HG02943 (cell line): ENCODE data around the gene SH3RF3.

Experiments used
- ATAC-seq: cut with Tn5 transposase; IDR thresholded peaks from one replicate; pipeline ENCODE4 v1.9.1; 2021; ENCODE audit warnings: mild to moderate bottlenecking, low read depth, moderate library complexity; ENCODE audit not compliant: unreplicated experiment

Gene SH3RF3

DNA sequence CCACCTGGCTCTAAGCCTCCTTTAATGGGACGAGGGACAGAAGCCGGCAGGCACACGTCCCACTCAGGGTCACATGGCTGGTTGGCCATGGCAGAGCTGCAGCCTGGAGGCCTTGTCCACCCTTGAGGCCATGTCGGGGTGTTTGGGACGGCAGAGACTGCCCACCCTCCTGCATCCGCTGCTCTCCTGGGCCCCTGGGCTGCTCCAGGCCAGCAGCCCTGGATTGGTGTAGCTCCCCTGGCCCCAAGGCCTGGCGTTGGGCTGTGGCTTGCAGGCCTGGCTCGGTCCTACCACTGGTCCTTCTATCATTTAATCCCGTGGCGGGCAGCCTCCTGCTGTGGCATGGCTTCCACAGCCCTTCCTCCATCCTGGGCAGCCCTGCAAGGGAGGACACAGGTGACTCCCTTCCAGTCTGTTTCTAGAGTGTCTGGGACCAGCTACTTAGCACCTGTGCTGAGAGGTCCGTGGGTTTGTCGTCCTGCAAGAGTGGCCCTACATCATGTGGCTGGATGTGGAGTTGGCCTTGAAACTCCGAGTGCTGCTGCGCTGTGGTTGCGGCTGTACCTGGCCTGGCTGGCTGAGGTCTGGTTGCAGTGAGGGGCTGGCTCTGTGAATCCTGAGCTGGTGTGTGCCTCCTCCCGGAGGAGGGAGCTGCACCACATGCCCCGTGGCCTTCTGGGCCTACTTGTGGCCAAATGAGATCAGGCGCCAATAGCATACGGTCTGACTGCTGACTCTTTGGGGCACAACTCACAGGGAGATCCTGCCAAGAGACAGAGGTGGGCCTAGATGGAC is 67.3 kb downstream of the SH3RF3 start:
- ATAC-seq, result no peak

DNA sequence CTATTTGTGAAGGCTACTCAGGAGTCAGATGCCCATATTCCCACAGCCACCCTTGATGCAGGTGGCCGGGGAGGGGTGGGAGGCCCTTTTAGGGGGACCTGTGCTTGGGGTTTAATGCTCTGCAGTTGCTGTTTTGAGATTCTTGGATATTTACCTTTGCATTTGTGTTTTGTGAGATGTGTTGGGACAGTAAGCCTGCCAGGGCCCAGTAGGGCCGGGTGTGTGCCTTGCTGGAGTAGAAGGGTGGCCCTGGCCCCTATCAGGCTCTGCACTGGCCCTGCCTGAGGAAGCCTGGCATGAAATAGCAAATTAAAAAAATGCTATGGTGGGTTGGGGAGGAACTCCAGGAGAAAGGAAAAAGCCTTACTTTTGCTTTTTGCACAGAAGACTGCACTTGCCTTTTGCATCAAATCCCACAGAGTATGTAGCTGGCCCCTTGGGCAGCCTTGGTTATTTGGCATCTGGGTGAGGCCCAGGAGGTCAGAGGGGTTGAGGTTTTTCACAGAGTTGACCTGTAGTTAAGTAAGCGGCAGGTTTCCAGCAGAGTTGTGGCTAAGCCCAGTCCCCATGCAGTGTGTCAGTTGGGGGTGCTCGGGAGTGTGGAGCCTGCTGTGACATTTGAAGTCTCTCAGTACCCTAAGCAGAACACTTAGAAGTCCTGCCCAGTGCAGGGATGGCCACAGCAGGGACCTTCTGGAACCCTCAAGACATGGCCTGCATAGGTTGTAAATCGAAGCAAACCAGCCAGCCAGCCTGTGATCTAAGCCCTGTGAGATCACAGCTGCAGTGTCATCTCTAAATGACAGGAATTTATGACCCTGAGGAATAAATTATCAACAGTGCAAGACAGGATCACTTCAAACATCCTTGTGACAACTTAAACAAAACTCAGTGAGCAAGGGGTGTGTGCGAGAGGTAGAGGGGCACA is 68.8 kb downstream of the SH3RF3 start:
- no peak for ATAC-seq

DNA sequence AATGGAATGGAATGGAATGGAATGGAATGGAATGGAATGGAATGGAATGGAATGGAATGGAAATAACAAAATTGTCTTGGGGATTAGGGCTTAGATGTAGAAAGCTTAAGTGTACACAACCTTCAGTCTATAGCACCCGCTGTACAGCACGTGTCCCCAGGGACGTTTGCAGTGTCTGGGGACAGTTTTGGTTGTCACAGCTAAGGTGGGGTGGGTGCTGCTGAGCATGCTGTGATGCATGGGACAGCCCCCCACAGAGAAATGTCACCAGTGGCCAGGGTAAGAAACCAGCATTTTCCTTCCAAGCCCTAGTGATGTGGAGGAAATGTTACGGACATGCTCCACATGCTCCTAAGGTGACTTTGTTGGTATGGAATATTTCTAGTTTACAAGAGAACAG is 70.8 kb downstream of the SH3RF3 start:
- ATAC-seq, result no peak

DNA sequence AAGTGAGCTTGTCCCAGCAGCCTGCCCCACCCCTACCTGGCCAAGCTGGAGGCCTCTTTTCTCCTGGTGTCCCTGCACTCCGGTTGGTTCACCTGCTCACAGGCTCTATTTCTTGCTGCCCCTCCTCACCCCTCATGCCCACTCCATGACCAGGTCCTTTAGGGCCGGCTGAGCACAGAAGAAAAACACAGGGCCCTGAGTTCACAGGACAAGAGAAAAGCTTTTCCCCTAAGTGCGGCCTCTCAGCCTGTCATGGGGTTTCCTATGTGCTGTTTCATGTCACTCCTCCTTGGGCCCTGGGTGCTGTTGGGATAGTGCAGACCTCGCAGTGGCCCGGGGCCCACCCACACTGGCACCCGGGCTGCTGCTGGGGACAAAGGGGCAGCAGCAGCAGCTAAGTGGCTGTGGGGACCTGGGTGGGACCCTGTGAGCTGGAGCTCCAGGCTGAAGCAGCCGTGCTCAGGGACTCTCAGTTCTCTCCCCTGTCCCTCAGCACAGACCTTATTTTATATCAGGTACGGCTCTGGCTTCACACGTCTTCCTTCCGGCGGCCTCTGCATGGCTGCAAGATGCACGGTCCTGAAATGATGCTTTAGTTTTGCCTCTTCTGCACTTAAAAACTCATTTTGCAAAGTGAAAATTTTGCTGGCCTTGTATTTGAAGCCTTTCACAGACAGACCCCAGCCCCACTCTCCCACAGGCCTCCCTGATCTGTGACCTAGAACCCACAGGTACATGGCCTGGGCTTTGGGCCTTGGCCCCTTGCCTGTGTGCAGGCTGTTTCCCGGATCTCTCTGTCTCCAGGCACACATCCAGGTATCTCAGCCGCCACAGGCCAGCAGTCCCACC is 71.8 kb downstream of the SH3RF3 start:
- no peak for ATAC-seq

DNA sequence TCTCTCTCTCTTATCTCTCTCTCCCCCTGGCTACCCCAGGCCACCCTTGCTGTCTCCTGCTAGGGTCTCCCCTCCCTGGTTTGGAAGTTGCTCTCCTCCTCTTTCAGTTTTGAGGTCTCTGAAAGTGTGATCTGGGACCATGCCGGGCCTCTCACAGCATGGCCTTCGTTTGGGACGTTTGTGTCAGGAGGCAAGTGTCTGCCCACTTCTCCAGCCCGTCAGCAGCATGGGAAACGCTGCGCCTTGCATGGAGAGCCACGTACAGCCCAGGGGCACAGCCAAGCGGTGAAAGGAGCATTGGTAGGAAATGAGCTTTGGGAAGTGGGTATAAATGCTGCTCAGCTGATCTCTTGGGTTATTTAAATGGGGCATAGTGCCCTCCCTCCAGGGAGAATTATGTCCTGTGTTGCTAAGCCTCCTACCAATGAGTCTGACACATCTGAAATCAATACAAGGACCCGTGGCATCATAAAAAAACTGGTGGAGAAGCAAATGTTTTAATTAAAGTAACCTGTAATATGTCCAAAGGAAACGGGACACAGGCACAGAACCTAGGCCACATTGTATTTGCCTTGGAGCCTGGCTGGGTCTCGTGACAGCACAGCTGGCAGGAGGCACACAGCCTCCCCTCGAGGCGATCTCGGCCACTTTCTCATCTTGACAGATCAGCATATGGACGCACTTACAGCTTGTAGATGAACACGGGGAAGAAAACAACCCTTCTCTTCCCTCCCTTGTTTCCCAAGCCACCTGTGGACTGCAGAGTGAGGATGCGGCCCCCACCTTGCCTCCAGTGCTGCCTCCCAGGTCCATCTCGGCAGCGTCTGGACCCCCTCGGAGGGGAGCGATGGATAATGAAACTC is 72.7 kb downstream of the SH3RF3 start:
- no peak for ATAC-seq

DNA sequence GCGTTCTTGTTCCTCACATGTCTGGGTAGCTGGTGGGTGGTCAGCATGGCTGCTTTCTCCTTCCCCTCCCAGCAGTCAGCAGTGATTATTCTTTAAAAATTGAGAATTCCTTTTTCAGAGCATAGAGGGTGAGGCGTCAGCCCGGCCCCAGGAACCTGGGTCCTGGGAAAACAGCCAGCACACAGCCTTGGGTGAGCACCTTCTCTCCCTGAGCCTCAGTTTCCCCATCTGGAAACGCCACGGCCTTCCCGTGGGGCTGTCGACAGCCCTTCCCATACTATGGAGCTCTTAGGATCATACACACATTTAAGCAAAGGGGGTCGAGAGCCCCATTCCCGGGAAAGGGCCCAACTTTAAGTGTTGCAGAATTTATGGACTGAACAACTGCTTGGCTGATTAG is 73.5 kb downstream of the SH3RF3 start:
- no peak for ATAC-seq

DNA sequence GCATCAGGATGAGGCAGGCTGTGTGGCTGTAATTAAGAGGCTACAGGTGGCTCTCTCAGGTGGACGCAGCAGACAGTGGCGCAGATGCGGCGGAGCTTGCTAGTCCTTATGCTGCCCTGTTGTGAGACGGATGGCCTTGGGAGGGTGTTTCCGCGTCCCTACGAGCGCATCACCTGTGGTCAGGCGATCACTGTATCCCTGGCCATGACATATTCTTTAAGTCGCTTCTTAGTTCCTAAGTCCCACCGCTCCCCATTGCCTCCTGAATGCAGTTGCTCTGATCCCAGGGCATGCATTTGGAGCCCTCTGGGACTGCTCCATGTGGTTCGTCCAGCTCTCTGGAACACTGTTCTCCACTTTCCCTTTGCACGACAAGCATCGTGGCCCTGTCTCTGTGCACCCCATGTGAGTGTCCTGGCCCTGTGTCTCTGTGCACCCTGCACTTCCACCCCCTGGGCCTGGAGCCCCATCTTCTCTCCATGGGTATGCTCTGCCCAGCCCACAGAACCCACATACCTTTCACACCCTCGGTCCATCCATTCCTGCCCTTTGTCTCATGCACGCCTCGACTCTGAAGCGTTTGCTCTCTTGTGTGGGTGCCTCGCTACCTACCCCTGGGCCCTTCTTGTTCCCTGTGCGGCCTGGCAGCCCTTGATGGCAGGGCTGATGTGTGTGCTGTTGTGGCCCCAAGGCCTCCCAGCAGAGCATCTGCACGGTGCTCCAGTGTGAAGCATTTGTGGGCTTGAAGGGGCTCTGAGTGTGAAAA is 74.4 kb downstream of the SH3RF3 start:
- no peak for ATAC-seq

DNA sequence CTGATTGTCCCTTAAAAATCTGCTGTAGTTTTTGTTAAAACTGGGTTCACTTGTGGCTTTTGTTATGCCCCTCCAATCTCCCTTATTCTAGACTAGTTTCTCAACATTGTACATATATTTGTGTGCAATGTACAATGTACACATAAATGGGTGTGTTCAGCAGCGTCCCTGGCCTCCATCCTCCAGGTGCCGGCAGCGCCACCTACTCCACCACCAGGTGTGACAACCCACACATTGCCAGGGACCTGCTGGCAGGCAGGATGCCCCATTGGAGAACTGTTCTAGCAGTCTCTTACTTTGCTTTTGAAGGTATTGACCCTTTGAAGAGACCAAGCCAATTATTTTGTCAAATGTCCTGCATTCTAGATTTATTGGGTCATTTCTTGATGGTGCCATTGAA is 75.4 kb downstream of the SH3RF3 start:
- no peak for ATAC-seq

DNA sequence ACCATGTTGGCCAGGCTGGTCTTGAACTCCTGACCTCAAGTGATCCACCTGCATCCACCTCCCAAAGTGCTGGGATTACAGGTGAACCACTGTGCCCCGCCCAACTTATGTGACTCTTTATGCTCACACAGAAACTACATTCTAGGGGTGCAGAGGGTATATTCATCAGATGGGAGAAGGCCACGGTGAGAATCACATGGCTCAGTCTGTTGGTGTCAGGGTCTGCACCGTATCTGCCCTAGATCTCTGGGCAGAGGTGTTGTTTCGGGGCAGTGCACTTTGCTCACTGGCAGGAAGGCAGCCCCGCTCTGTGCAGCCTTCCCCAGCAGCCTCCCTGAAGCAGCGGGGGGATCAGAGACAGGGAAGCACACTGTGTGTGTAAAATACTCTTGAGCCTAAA is 76.4 kb downstream of the SH3RF3 start:
- ATAC-seq, result no peak

DNA sequence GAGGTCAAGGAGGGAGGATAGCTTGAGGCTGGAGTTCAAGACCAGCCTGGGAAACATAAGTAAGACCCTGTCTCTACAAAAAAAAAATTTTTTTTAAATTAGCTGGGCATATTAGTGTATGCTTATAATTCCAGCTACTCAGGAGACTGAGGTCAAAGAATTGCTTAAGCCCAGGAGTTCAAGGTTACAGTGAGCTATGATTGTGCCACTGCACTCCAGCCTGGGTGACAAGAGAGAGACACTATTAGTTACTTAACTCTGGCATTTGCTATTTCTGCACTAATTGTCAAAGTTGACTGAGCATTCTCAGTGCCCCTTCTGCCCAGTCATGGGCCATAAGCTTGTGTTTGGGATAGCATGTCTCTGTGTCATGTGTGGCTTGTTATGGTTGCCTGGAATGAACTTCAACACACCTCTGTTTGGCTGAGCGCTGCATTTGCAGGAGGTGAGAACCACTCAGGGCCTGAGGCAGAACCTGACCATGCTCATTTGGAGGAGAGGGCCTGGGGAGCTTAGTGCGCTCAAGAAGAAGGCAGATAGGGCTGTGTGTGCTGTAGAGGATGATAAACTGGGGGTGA is 77.7 kb downstream of the SH3RF3 start:
- no peak for ATAC-seq

DNA sequence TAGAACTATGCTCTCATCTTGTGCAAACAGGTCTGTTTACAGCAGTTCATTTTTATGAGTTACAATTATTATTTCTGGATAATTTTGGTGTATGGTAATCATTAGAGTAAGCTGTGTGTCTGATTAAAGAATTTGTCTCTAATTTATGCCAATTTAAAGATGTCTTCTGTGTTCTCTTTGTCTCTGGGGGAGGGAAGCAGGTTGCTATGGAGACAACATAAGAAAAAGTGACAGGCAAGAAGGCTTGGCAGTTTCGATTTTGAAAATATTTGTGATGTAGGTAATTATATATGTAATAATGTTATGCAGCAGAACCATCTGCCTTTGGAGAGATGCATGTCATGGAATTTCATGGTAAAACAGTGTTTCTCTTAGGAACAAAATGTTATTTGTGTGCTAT is 78.2 kb downstream of the SH3RF3 start:
- no peak for ATAC-seq

DNA sequence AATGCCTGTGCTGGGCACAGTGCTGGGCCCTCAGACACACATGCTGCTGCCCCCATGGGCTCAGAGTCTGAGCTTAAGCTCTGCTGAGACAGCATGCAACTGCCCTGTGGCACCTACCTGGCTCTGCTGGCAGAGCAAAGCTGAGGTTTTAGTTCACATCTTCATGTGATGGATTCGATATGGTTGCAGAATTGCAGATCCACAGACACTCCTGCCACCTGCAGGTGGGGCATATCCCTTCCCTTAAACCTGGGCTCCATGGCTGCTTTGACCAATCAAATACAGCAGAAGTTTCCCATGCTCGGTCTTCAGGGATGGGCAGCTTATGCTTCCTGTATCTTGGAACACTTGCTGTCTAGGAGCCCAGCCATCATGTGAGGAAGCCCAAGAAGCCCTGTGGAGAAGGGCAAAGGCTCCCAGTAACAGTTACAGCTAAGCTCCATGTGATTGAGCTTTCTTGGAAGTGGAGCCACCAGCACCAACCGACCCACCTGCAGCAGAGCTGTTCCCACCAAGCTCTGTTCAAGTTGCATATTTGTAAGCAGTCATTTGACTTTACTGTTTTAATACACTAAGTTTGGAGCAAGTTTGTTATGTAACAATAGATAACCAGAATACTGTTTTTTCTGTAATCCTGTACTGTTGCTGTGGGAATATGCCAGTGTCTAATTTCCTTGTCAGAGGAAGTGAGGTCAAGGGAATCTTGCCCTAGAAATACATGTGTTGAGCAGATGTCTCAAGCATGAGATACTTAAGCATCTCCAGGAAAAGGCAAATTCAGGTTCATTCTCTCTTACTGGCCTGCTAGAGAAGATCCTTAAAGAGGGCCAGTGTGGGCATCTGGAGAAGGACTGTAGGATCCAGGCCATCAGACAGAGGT is 79.3 kb downstream of the SH3RF3 start:
- ATAC-seq, result no peak

DNA sequence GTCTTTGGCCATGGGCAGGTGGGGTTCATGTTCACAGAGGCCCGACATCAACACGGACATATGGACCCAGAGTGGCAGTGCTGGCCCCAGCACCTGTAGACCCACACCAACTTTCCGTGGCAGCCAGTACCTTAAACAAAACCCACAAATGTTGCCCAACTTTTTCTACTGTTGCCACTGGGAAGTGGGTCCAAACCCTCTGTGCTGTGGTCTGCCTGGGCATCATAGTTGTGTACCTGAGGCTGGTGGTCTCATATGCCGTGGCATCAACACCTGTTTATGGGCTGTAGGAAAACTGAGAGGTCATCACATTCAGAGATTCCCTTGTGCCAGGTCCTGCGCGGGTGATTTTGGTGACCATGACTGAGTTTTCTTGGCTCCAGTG is 79.9 kb downstream of the SH3RF3 start:
- ATAC-seq, result no peak

DNA sequence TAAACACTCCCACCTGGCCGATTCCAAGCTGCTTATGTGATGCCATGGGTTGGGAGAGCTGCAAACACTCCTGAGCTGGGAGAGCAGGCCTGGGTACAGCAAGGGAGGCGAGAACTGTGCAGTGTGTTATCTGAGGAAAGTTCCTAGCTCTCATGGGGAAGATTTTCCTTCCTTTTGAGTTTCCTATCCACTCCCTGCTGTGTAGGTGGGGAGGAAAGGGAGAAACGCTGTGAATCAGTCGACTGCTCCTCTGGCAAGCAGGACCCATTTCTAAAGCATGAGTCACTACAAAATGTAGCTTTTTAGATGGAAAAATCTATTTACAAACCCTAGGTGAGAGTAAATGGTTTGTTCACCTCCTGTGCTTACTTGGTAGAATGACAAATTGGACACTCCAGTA is 80.4 kb downstream of the SH3RF3 start:
- no peak for ATAC-seq

DNA sequence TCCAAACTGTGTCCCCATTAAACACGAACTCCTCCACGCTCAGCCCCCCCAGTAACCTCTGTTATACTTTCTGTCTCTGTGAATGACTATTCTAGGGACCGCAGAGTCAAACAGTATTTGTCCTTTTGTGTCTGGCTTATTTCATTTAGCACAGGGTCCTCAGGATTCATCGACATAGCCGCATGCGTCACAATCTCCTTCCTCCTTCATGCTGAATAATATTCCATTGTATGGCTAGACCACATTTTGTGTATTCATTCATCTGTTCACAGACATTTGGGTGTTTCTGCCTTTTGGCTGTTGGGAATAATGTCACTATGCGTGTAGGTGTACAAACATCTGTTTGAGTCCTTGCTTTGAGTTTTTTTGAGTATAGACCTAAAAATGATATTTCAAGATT is 80.9 kb downstream of the SH3RF3 start:
- no peak for ATAC-seq

DNA sequence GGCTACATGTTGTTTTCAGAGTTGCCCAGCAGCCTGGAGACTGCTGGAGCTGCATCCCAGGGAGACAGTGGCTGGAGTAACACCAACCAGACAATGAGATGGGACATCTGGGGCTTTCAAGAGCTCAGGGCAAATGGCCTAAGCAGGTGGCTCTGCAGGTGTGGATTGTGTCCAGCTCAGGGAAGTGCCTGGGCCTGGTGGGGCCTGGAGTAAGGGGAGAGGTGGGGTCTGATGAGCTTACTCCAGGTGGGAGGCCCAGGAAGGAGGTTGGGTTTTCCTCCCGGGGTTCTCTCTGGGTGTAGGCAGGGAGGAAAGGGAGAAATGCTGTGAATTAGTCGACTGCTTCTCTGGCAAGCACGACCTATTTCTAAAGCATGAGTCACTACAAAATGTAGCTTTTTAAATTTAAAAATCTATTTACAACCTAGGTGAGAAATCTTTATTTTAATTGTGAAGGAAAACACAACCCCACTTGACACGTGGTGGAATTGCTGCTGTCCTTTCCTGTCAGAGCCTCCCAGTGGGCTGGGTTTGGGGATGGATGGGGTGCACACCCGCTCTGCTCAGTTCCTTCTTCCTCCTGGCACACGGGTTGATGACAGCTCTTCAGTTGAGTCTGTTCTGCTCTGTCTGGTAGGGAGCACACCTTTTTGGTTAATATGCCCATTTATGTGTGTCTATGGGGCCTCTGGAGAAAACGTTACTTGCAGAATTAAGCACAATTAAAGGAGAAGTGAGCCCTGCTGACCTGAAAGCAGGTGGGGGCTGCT is 81.6 kb downstream of the SH3RF3 start:
- ATAC-seq, result no peak

DNA sequence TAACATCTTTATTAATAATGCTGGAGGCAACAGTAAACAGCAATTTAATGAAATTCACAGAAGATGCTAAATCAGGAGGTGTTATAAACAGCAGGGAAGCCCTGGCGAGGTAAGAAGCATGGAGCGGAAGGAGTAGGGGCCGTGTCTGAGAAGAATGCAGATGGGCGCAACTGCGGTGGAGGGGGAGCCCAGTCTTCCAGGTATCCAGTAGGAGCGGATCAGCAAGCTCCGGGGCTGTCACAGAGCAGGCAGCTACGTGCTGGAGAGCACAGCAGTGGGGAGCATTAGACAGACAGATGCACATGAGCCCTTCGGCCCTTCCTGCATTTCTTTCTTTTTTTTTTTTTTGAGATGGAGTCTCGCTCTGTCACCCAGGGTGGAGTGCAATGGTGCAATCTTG is 82.3 kb downstream of the SH3RF3 start:
- ATAC-seq, result no peak
